Kidney epithelial cell (primary cell): ENCODE data around the gene GOSR2. TPM values are rescaled to one million over a fixed set of nuclear protein-coding genes. Genes with fewer than 3 reads are reported as not detected.
A peak's percentile ranks its signal among the peaks of the same experiment; 100 is the strongest.

Experiments used
- DNase-seq: peaks from one replicate; pipeline ENCODE4 v3.0.0-alpha.2; 2010; ENCODE audit warnings: low read depth
- H3K27me3 ChIP-seq: 2 replicates; pipeline ENCODE4 v1.6.0; 2011; ENCODE audit warnings: low read length; ENCODE audit not compliant: control insufficient read depth, insufficient read depth
- H3K36me3 ChIP-seq: 2 replicates; pipeline ENCODE4 v1.5.1; 2011; ENCODE audit warnings: low read length; ENCODE audit not compliant: control insufficient read depth, insufficient read depth
- H3K4me3 ChIP-seq: 2 replicates; pipeline ENCODE4 v1.5.1; 2011; ENCODE audit warnings: low read depth, mild to moderate bottlenecking, control low read depth, low read length
- CTCF ChIP-seq: IDR thresholded peaks from 2 replicates; pipeline ENCODE4 v1.5.1; 2011; ENCODE audit warnings: mild to moderate bottlenecking, moderate library complexity, low read length, control low read depth, inconsistent platforms; ENCODE audit not compliant: insufficient read depth, poor library complexity, severe bottlenecking
- total RNA-seq: library from RNA; depleted of rRNA; stranded (reverse); fragments of >200 nt; gene quantifications from 2 replicates; pipeline ENCODE4 v1.2.3, GENCODE V29; 2015

Gene GOSR2
- total RNA-seq, 1 donor from 2014 or later, result 37.4 TPM

- no peak for DNase-seq
- no peak for TF ChIP-seq CTCF
- Histone ChIP-seq H3K4me3 (no peak overlapping the region), H3K27me3 (no peaks in the 10 kb centered on the region), H3K36me3 (peaks cover 5% of the 10 kb centered on the region)
These were observed 12.8 kb downstream of the GOSR2 start for GRCh38 chr17:46935658-46936266.

- Histone ChIP-seq H3K27me3 (peaks cover 3% of the 10 kb centered on the region), H3K36me3 (peaks cover 3% of the 10 kb centered on the region), H3K4me3 (no peak overlapping the region)
- TF ChIP-seq CTCF, result peak; percentile 98
- no peak for DNase-seq
These were observed 17.9 kb downstream of the GOSR2 start for GRCh38 chr17:46940692-46941404.

- no peak overlapping the region for H3K4me3 ChIP-seq
- H3K27me3 ChIP-seq, result peaks cover 5% of the 10 kb centered on the region
- peaks cover 2% of the 10 kb centered on the region for H3K36me3 ChIP-seq
- DNase-seq, result no peak
- peak; percentile 95 for TF ChIP-seq CTCF
These were observed 19.7 kb downstream of the GOSR2 start for GRCh38 chr17:46942441-46943217.

- Histone ChIP-seq H3K4me3 (no peak overlapping the region), H3K36me3 (peaks cover 2% of the 10 kb centered on the region), H3K27me3 (peaks cover 5% of the 10 kb centered on the region)
- TF ChIP-seq CTCF, result no peak
- DNase-seq, result no peak
These were observed 20.2 kb downstream of the GOSR2 start for GRCh38 chr17:46943218-46943500.

GRCh38 chr17:46943501-46944393 is 20.8 kb downstream of the GOSR2 start:
- TF ChIP-seq CTCF, result no peak
- peaks cover 5% of the 10 kb centered on the region for H3K27me3 ChIP-seq
- H3K36me3 ChIP-seq, result peaks cover 2% of the 10 kb centered on the region
- H3K4me3 ChIP-seq, result no peak overlapping the region
- DNase-seq, result no peak
